Prostate gland (tissue), 2 donors: Measurements from ENCODE around the gene ANKRD39. TPM values are rescaled to one million over a fixed set of nuclear protein-coding genes. Genes with fewer than 3 reads are reported as not detected.

Source experiments
- DNase-seq: peaks from one replicate; pipeline ENCODE4 v3.0.0-alpha.2; 2019; ENCODE audit warnings: low spot score
- H3K27ac ChIP-seq, 2 donors: fragments of 200-600 bp; sonication (generic); 2 replicates each; pipeline ENCODE4 v1.5.1; 2017 to 2019
- H3K27me3 ChIP-seq: fragments of 200-600 bp; sonication (generic); replicated peaks from 2 replicates; pipeline ENCODE4 v1.5.1; 2019; ENCODE audit not compliant: insufficient read depth
- H3K36me3 ChIP-seq, 2 donors: fragments of 200-600 bp; sonication (generic); 1 replicate in 1 of 2; 2 replicates in 1 of 2; pipeline versions ENCODE4 v1.5.1 to v1.8.1; 2017 to 2019
- H3K4me1 ChIP-seq: fragments of 200-600 bp; sonication (generic); replicated peaks from 2 replicates; pipeline ENCODE4 v1.5.1; 2019
- H3K4me3 ChIP-seq, 2 donors: fragments of 200-600 bp; sonication (generic); 2 replicates each; pipeline ENCODE4 v1.5.1; 2017 to 2019
- H3K9me3 ChIP-seq: fragments of 200-600 bp; sonication (generic); 2 replicates; pipeline ENCODE4 v1.5.1; 2017
- POLR2A ChIP-seq: fragments of 450-650 bp; IDR thresholded peaks from one replicate; pipeline ENCODE4 v1.6.1; 2016; ENCODE audit warnings: antibody characterized with exemption, mild to moderate bottlenecking
- POLR2AphosphoS5 ChIP-seq: sonication (generic); formaldehyde crosslinking; IDR thresholded peaks from one replicate; pipeline ENCODE4 v1.6.1; 2017; ENCODE audit warnings: antibody characterized with exemption
- WGBS: methylation state at CpG from one replicate; pipeline ENCODE4 v1.1.5; 2018; 5-methylcytosine and 5-hydroxymethylcytosine counted together
- intact Hi-C: fragments of 100-400 bp; cut with DNase I; formaldehyde crosslinking; loops from one replicate; pipeline ENCODE4 v1.14.2; 2022
- total RNA-seq, 2 donors: library from RNA; depleted of rRNA; stranded (reverse); fragments of >200 nt; gene quantifications; one replicate each; pipeline ENCODE4 v1.1.0, GENCODE V29; 2016
- TF ChIP-seq, protein P1 (sequence below), 4 experiments: fragments of 200-600 bp in 2 of 4; fragments of 450-650 bp in 2 of 4; sonication (generic) in 2 of 4; IDR thresholded peaks; 1 replicate in 3 of 4; 2 replicates in 1 of 4; pipeline ENCODE4 v1.5.1; 2016 to 2019; ENCODE audit warnings: antibody characterized with exemption in 4 of 4, mild to moderate bottlenecking in 2 of 4, moderate library complexity in 2 of 4

The ANKRD39 gene
- total RNA-seq, 2 donors from 2014 or later: 21.2 to 38.7 TPM

DNA sequence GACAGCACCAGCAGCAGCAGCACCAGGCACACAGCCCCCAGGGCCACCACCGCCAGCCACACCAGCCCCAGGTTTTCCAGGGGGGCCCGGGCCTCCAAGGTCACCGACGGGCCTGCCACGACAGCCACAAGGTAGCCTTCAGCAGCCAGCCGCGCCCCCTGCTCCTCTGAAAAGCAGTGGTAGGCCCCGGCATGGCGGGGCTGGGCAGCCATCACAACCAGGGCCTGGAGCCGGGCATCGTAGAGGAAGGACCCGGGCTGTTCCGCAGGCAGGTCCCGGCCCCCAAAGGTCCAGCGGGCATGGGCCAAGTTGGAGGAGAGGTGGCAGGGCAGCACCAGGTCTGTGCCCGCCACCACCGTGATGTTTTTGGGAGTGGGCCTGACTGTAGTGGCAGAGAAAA, 3.3 kb upstream of the ANKRD39 start:
- Histone ChIP-seq H3K27me3 (no peaks in the 10 kb centered on the region), H3K9me3 (no peaks in the 10 kb centered on the region), H3K4me1 (peaks cover 16% of the 10 kb centered on the region), H3K4me3 (no peak overlapping the region), H3K27ac (no peak overlapping the region), H3K36me3 (peaks cover 15 to 28% of the 10 kb centered on the region in 2 donors)
- no peak for DNase-seq
- TF ChIP-seq POLR2A: no peak
- intact Hi-C loops: loop anchor here (10.0 kb wide), 1 partner anchor 326 kb away; the partner anchor contains the start of gene ARID5A
- 88% methylated on average over 17 of the region's 17 CpGs for WGBS

DNA sequence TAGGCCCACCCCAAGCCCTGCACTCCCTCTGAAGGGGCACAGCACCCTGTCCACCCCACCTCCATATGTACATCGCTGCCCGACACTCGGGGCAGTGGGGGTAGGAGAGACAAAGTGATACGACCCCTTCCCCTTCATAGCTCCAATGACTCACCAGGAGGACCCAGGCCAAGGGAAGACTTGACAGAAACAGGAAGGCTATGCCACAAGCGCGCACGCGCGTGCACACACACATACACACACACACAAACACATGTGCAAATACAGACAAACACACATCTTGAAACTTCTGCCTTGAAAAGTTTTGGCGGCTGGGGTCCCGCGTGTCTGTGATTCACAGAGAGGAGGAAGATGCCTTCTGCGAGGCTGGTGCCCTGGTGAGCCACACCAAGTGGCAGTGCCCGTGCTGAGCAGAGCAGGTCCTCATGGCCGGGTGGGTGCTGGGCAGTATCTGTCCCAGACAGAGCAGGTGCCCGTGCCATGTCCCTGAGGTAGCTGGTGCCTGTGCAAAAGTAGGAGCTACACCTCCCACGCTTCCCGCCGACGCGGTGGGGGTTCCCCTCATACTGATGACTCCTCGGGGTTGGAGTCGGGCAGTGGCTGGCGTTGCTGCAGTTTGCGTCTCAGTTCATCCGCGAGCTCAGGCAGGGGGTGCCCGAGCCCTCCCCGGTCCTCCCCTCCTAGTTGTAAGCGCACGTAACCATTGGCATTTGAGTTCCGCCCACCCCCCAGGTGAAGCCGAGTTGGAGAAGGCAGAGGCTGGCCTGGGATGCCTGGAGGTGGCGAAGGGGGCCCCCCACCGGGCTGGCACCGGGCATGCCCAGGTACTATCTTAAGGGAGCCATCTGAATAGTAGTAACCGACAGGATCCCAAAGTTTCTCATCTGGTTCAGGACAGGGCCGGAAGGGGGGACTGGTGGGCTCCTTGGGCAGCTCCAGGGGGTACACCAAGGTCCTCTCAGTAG, 2.5 kb upstream of the ANKRD39 start:
- peaks cover 16% of the 10 kb centered on the region for H3K4me1 ChIP-seq
- TF ChIP-seq POLR2AphosphoS5 (peak; percentile 3), POLR2A (no peak)
- TF ChIP-seq, protein P1, sequence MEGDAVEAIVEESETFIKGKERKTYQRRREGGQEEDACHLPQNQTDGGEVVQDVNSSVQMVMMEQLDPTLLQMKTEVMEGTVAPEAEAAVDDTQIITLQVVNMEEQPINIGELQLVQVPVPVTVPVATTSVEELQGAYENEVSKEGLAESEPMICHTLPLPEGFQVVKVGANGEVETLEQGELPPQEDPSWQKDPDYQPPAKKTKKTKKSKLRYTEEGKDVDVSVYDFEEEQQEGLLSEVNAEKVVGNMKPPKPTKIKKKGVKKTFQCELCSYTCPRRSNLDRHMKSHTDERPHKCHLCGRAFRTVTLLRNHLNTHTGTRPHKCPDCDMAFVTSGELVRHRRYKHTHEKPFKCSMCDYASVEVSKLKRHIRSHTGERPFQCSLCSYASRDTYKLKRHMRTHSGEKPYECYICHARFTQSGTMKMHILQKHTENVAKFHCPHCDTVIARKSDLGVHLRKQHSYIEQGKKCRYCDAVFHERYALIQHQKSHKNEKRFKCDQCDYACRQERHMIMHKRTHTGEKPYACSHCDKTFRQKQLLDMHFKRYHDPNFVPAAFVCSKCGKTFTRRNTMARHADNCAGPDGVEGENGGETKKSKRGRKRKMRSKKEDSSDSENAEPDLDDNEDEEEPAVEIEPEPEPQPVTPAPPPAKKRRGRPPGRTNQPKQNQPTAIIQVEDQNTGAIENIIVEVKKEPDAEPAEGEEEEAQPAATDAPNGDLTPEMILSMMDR (IDR thresholded peaks at IDR 0.05): no peak
- WGBS: 54% methylated on average over 37 of the region's 38 CpGs
- H3K27me3 ChIP-seq: no peaks in the 10 kb centered on the region
- DNase-seq: no peak
- intact Hi-C loops: loop anchor here (10.0 kb wide), 1 partner anchor 326 kb away; the partner anchor contains the start of gene ARID5A
- H3K9me3 ChIP-seq: no peaks in the 10 kb centered on the region
- H3K4me3 ChIP-seq: no peak overlapping the region
- peak overlapping the region; percentile 78 to 85 for H3K27ac ChIP-seq
- H3K36me3 ChIP-seq: peaks cover 15 to 25% of the 10 kb centered on the region in 2 donors

- 13% methylated on average over 4 of the region's 4 CpGs for WGBS
- DNase-seq: no peak
- intact Hi-C loops: loop anchor here (5.0 to 10.0 kb wide), 2 partner anchors 42 to 325 kb away; partner anchors contain the start of genes ARID5A and CNNM3
- no peak overlapping the region for H3K4me3 ChIP-seq
- H3K27me3 ChIP-seq: no peaks in the 10 kb centered on the region
- H3K4me1 ChIP-seq: peaks cover 16% of the 10 kb centered on the region
- peak overlapping the region; percentile 78 to 85 for H3K27ac ChIP-seq
- no peaks in the 10 kb centered on the region for H3K9me3 ChIP-seq
- peaks cover 11 to 18% of the 10 kb centered on the region in 2 donors for H3K36me3 ChIP-seq
- TF ChIP-seq, protein P1 (IDR thresholded peaks at IDR 0.05): no peak
- TF ChIP-seq POLR2AphosphoS5 (no peak), POLR2A (no peak)
Measured at GRCh38 chr2:96859681-96860064, 1.9 kb upstream of the ANKRD39 start.

DNA sequence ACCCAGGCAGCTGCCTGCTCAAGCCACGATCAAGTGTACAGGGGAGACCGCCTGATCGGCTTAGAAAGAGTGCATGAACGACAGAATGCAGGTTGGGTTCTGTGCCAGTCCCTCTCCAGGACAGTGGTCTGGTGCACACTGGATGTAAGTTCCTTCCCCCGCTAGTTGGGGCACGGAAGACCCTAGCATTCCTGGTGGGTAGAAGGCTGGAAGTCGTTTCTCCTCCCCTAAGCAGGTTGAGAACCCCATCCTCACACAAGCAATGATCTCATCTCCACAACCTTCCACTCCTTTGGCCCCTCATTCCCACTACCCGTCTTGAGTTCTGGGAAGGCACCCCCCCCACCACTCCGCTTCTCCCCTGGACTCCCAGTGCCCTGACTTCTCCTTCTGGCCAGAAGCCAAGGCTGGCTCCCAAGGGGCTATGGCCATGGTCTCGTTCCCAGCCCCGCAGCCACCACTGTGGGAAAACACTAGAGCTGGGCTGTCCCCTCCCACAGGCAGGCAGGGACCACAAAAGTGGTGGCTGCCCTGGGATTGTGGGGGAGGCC, 1.4 kb upstream of the ANKRD39 start:
- H3K27ac ChIP-seq: peak overlapping the region; percentile 78 to 85
- peaks cover 16% of the 10 kb centered on the region for H3K4me1 ChIP-seq
- WGBS: 33% methylated on average over 11 of the region's 11 CpGs
- TF ChIP-seq, protein P1 (IDR thresholded peaks at IDR 0.05): no peak
- TF ChIP-seq POLR2AphosphoS5 (no peak), POLR2A (no peak)
- no peaks in the 10 kb centered on the region for H3K27me3 ChIP-seq
- H3K36me3 ChIP-seq: peaks cover 6 to 13% of the 10 kb centered on the region in 2 donors
- DNase-seq: no peak
- no peaks in the 10 kb centered on the region for H3K9me3 ChIP-seq
- no peak overlapping the region for H3K4me3 ChIP-seq
- intact Hi-C loops: loop anchor here (5.0 kb wide), 1 partner anchor 42 kb away; the partner anchor contains the start of gene CNNM3
